ENCODE results near the gene SUB1. TPM values are rescaled to one million over a fixed set of nuclear protein-coding genes. Genes with fewer than 3 reads are reported as not detected.
"Not testable (repeated sequence)": the region's sequence is repeated elsewhere in the genome, so short reads cannot be mapped to it uniquely, and the experiment has no call there.

SUB1 gene
- polyA plus RNA-seq, 1 donor from 2014 or later, result 688 TPM

- Mint-ChIP-seq H3K9me3 (no peaks in the 10 kb centered on the region), H3K4me3 (no peak overlapping the region), H3K36me3 (no peaks in the 10 kb centered on the region), H3K27ac (no peak overlapping the region), H3K27me3 (peaks cover 4% of the 10 kb centered on the region), H3K4me1 (no peaks in the 10 kb centered on the region)
Observed at GRCh38 chr5:32630867-32631491, 45.6 kb downstream of the SUB1 start.

DNA sequence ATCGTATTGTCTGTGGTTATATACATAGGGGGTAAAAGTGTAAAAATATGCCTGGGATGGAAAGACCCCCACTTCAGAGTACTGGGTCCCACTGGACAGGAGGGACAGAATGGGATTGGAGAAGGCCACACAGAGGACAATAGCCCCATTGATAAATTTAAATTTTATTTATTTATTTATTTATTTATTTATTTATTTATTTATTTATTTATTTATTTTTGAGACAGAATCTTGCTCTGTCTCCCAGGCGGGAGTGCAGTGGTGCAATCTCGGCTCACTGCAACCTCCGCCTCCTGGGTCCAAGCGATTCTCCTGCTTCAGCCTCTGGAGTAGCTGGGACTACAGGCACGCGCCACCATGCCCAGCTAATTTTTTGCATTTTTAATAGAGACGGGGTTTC is 47.7 kb downstream of the SUB1 start:
- not testable (repeated sequence) for H3K4me1 Mint-ChIP-seq, H3K36me3 Mint-ChIP-seq, H3K27ac Mint-ChIP-seq, H3K4me3 Mint-ChIP-seq, H3K9me3 Mint-ChIP-seq, H3K27me3 Mint-ChIP-seq

- no peaks in the 10 kb centered on the region for H3K4me1 Mint-ChIP-seq
- peaks cover 10% of the 10 kb centered on the region for H3K27me3 Mint-ChIP-seq
- H3K36me3 Mint-ChIP-seq, result peaks cover 4% of the 10 kb centered on the region
- H3K27ac Mint-ChIP-seq, result no peak overlapping the region
- no peak overlapping the region for H3K4me3 Mint-ChIP-seq
- no peaks in the 10 kb centered on the region for H3K9me3 Mint-ChIP-seq
Observed at GRCh38 chr5:32638309-32638708, 53.0 kb downstream of the SUB1 start.

- no peaks in the 10 kb centered on the region for H3K9me3 Mint-ChIP-seq
- no peaks in the 10 kb centered on the region for H3K4me1 Mint-ChIP-seq
- H3K27ac Mint-ChIP-seq, result no peak overlapping the region
- peaks cover 4% of the 10 kb centered on the region for H3K36me3 Mint-ChIP-seq
- H3K27me3 Mint-ChIP-seq, result peaks cover 10% of the 10 kb centered on the region
- H3K4me3 Mint-ChIP-seq, result no peak overlapping the region
Observed at GRCh38 chr5:32639943-32640342, 54.6 kb downstream of the SUB1 start.

DNA sequence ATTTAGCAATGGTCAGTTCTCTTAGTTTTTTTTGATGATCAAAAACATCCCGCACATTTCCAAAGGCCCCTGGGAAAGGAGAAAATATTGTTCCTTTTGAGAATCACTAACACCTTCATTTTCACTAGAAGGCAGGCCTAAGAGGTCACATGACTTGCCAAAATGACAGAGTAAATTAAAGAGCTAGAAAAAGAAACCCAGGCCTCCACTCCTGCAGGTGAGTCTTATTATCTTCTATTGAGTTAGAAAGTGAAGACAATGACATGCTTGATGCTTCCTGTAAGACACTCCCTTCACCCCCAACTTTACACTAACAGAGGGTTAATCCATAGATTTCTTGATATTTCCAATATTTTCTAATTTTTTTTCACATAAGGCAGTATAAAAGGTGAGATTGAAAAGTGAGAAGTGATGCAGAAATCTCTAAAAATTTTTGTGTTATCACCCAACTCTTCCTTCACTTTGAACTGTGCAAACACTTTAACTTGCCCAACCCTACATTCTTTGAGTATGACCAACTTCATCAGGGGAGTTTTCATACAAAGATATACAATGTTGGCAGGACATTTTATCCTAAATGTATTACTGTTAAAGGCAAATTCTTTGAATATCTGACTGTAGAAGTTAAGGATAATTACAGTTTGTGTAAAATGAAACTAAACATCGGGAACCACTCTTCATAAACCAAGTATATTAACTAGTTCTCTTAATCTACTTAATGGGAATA is 57.1 kb downstream of the SUB1 start:
- no peak overlapping the region for H3K27ac Mint-ChIP-seq
- no peak overlapping the region for H3K4me3 Mint-ChIP-seq
- no peaks in the 10 kb centered on the region for H3K9me3 Mint-ChIP-seq
- peaks cover 10% of the 10 kb centered on the region for H3K27me3 Mint-ChIP-seq
- H3K4me1 Mint-ChIP-seq, result no peaks in the 10 kb centered on the region
- H3K36me3 Mint-ChIP-seq, result peaks cover 4% of the 10 kb centered on the region

- Mint-ChIP-seq H3K27me3 (peaks cover 7% of the 10 kb centered on the region), H3K36me3 (no peaks in the 10 kb centered on the region), H3K27ac (no peak overlapping the region), H3K4me3 (no peak overlapping the region), H3K4me1 (no peaks in the 10 kb centered on the region), H3K9me3 (no peaks in the 10 kb centered on the region)
Observed at GRCh38 chr5:32645246-32645645, 59.9 kb downstream of the SUB1 start.

GRCh38 chr5:32646061-32646969 is 61.0 kb downstream of the SUB1 start:
- no peaks in the 10 kb centered on the region for H3K36me3 Mint-ChIP-seq
- peak overlapping the region in 1 of 3 donors; percentile 25 for H3K27ac Mint-ChIP-seq
- no peaks in the 10 kb centered on the region for H3K9me3 Mint-ChIP-seq
- H3K4me1 Mint-ChIP-seq, result no peaks in the 10 kb centered on the region
- H3K27me3 Mint-ChIP-seq, result peaks cover 2% of the 10 kb centered on the region
- no peak overlapping the region for H3K4me3 Mint-ChIP-seq

- peaks cover 2% of the 10 kb centered on the region for H3K27me3 Mint-ChIP-seq
- H3K36me3 Mint-ChIP-seq, result no peaks in the 10 kb centered on the region
- H3K9me3 Mint-ChIP-seq, result peaks cover 5 to 12% (median 8%) of the 10 kb centered on the region in 3 donors
- no peak overlapping the region for H3K4me3 Mint-ChIP-seq
- H3K27ac Mint-ChIP-seq, result no peak overlapping the region
- H3K4me1 Mint-ChIP-seq, result no peaks in the 10 kb centered on the region
Observed at GRCh38 chr5:32651088-32651487, 65.7 kb downstream of the SUB1 start.

- no peaks in the 10 kb centered on the region for H3K36me3 Mint-ChIP-seq
- H3K9me3 Mint-ChIP-seq, result peaks cover 5 to 12% (median 12%) of the 10 kb centered on the region in 3 donors
- H3K4me3 Mint-ChIP-seq, result no peak overlapping the region
- no peaks in the 10 kb centered on the region for H3K4me1 Mint-ChIP-seq
- no peak overlapping the region for H3K27ac Mint-ChIP-seq
- H3K27me3 Mint-ChIP-seq, result peaks cover 2% of the 10 kb centered on the region
Observed at GRCh38 chr5:32651638-32652037, 66.3 kb downstream of the SUB1 start.

Other genes starting within 250 kb of the SUB1 start
- 81.7 TPM for gene ZFR, start 140.8 kb upstream of the SUB1 start, polyA plus RNA-seq
- gene NPR3, start 125.8 kb downstream of the SUB1 start, polyA plus RNA-seq, result not detected